Endothelial cell of umbilical vein (primary cell): Measurements from ENCODE around the gene PRKD1. TPM values are rescaled to one million over a fixed set of nuclear protein-coding genes. Genes with fewer than 3 reads are reported as not detected.

Experiments
- BruUV-seq: library from RNA; stranded (reverse); fragments of 400-500 nt; replicated peaks from 2 replicates; lab custom pipeline; 2021; lab: Mats Ljungman, UMichigan
- CTCF ChIA-PET: fragments of 300-600, 350-600 bp; sonication (Branson Sonifier 250); formaldehyde crosslinking; loops from one replicate; lab custom pipeline; 2021; ENCODE audit warnings: antibody characterized with exemption, inconsistent platforms; lab: Charles Lee
- POLR2A ChIA-PET: fragments of 300-600, 350-600 bp; sonication (Branson Sonifier 250); formaldehyde crosslinking; loops from one replicate; lab custom pipeline; 2021; ENCODE audit warnings: antibody characterized with exemption, inconsistent platforms; lab: Charles Lee
- DNase-seq: peaks from one replicate; pipeline ENCODE4 v3.0.0-alpha.2; 2011; ENCODE audit warnings: low read depth, low spot score
- FAIRE-seq: peaks from 2 replicates; lab custom pipeline; 2011; peaks lifted over from hg19 to GRCh38; lab: Jason Lieb, UNC
- H2AFZ ChIP-seq: 2 replicates; pipeline ENCODE4 v1.6.0; 2012; ENCODE audit warnings: low read depth, low read length, control low read depth, inconsistent platforms
- H3K27ac ChIP-seq: 2 replicates; pipeline ENCODE4 v1.5.1; 2011; ENCODE audit warnings: low read depth, mild to moderate bottlenecking, control low read depth, low read length, moderate library complexity; ENCODE audit not compliant: insufficient read depth
- H3K27me3 ChIP-seq, 2 experiments: 2 replicates each; pipeline versions ENCODE4 v1.6.0 to v1.6.1; 2011; ENCODE audit warnings: low read length in 2 of 2, mixed read lengths in 1 of 2; ENCODE audit not compliant: control insufficient read depth in 2 of 2, insufficient read depth in 2 of 2
- H3K36me3 ChIP-seq, 2 experiments: 2 replicates in 1 of 2; 3 replicates in 1 of 2; pipeline ENCODE4 v1.5.1; 2011; ENCODE audit warnings: low read length in 2 of 2, mild to moderate bottlenecking in 1 of 2, moderate library complexity in 1 of 2; ENCODE audit not compliant: control insufficient read depth in 2 of 2, insufficient read depth in 2 of 2; ENCODE audit errors: extremely low read depth in 1 of 2
- H3K4me1 ChIP-seq: 3 replicates; pipeline ENCODE4 v1.5.1; 2011; ENCODE audit warnings: mild to moderate bottlenecking, low read length; ENCODE audit not compliant: control insufficient read depth, insufficient read depth; ENCODE audit errors: extremely low read depth
- H3K4me2 ChIP-seq: 2 replicates; pipeline ENCODE4 v1.6.1; 2011; ENCODE audit warnings: low read length, control low read depth, mixed read lengths; ENCODE audit not compliant: insufficient read depth
- H3K4me3 ChIP-seq, 3 experiments: fragments of 200-600 bp in 1 of 3; sonication (generic), shearing (Covaris generic) in 1 of 3; replicated peaks in 1 of 3; 2 replicates each; pipeline ENCODE4 v1.5.1; 2011 to 2016; ENCODE audit warnings: control low read depth in 3 of 3, low read length in 3 of 3, mild to moderate bottlenecking in 2 of 3, inconsistent platforms in 1 of 3, low read depth in 1 of 3, moderate library complexity in 1 of 3; ENCODE audit not compliant: insufficient read depth in 1 of 3
- H3K79me2 ChIP-seq: 2 replicates; pipeline ENCODE4 v1.6.0; 2012; ENCODE audit warnings: low read length, inconsistent platforms; ENCODE audit not compliant: control insufficient read depth, insufficient read depth
- H3K9ac ChIP-seq: replicated peaks from 2 replicates; pipeline ENCODE3; 2011; ENCODE audit warnings: low read length, control low read depth; ENCODE audit not compliant: insufficient read depth; ENCODE audit errors: extremely low read depth
- H3K9me1 ChIP-seq: replicated peaks from 3 replicates; pipeline ENCODE4 v1.6.0; 2011; ENCODE audit warnings: mild to moderate bottlenecking, low read length; ENCODE audit not compliant: control insufficient read depth, insufficient read depth; ENCODE audit errors: extremely low read depth
- H3K9me3 ChIP-seq: replicated peaks from 2 replicates; pipeline ENCODE4 v1.5.1; 2012; ENCODE audit warnings: low read length, inconsistent platforms; ENCODE audit not compliant: control insufficient read depth, insufficient read depth
- H4K20me1 ChIP-seq: replicated peaks from 2 replicates; pipeline ENCODE3; 2011; ENCODE audit warnings: mild to moderate bottlenecking, low read length; ENCODE audit not compliant: control insufficient read depth, insufficient read depth; ENCODE audit errors: extremely low read depth
- CTCF ChIP-seq, 2 donors: IDR thresholded peaks; 1 replicate in 1 of 2; 2 replicates in 1 of 2; pipeline ENCODE4 v1.5.1; 2011; ENCODE audit warnings: low read length in 2 of 2, mild to moderate bottlenecking in 2 of 2, moderate library complexity in 2 of 2, control low read depth in 1 of 2, inconsistent platforms in 1 of 2, low read depth in 1 of 2; ENCODE audit not compliant: insufficient read depth in 1 of 2; ENCODE audit errors: extremely low read depth in 1 of 2
- EZH2 ChIP-seq: IDR thresholded peaks from 2 replicates; pipeline ENCODE4 v1.6.1; 2012; ENCODE audit warnings: borderline replicate concordance, low read depth, mild to moderate bottlenecking, moderate library complexity, low read length, inconsistent platforms; ENCODE audit not compliant: severe bottlenecking
- FOS ChIP-seq: IDR thresholded peaks from 2 replicates; pipeline ENCODE4 v1.6.1; 2011; ENCODE audit warnings: mild to moderate bottlenecking, low read length, moderate library complexity, borderline replicate concordance; ENCODE audit not compliant: insufficient read depth
- GATA2 ChIP-seq: IDR thresholded peaks from 2 replicates; pipeline ENCODE4 v1.7.0; 2011; ENCODE audit warnings: low read depth, mild to moderate bottlenecking, moderate library complexity, mixed read lengths, low read length; ENCODE audit not compliant: insufficient read length, insufficient read depth
- JUN ChIP-seq: IDR thresholded peaks from 2 replicates; pipeline ENCODE4 v1.6.1; 2011; ENCODE audit warnings: borderline replicate concordance, low read depth; ENCODE audit not compliant: insufficient read length, insufficient read depth
- MAX ChIP-seq: IDR thresholded peaks from 2 replicates; pipeline ENCODE4 v1.6.1; 2011; ENCODE audit not compliant: insufficient read depth, insufficient read length
- MYC ChIP-seq: IDR thresholded peaks from one replicate; pipeline ENCODE4 v1.6.1; 2011; ENCODE audit warnings: mild to moderate bottlenecking, low read depth, low read length
- POLR2A ChIP-seq: IDR thresholded peaks from 2 replicates; pipeline ENCODE4 v1.6.1; 2012; ENCODE audit warnings: low read depth, mild to moderate bottlenecking, control low read depth, low read length
- POLR2AphosphoS5 ChIP-seq: IDR thresholded peaks from 2 replicates; pipeline ENCODE4 v1.6.1; 2012; ENCODE audit warnings: low read depth, mild to moderate bottlenecking, control low read depth, low read length, moderate library complexity; ENCODE audit not compliant: insufficient read depth
- dilution Hi-C: fragments of 300-500 bp; cut with MboI; formaldehyde crosslinking; loops from one replicate; pipeline ENCODE4 v1.15.0; 2019; ENCODE audit warnings: low sequenced_read_pairs; ENCODE audit not compliant: extremely low pct_ligation_motif_present
- intact Hi-C: fragments of 100-400 bp; cut with micrococcal nuclease; formaldehyde crosslinking; loops from one replicate; pipeline ENCODE4 v1.10.0; 2022
- polyA plus RNA-seq, 4 experiments: library from polyadenylated mRNA; depleted of rRNA in 3 of 4; stranded (reverse) in 3 of 4; unstranded in 1 of 4; fragments of >200 nt; gene quantifications; 2 replicates each; pipeline versions ENCODE4 v1.2.1 to v1.2.3, GENCODE V29; 2011 to 2012; ENCODE audit warnings: missing spikeins in 1 of 4
- total RNA-seq: library from RNA; stranded (reverse); gene quantifications from 2 replicates; pipeline ENCODE4 v1.2.3, GENCODE V29; 2021

The PRKD1 gene
- total and polyA plus RNA-seq, 2 donors (not counting 3 experiments of a cell fraction or from before 2014, with no cell fraction given) = 3.9 to 10.9 TPM

DNA sequence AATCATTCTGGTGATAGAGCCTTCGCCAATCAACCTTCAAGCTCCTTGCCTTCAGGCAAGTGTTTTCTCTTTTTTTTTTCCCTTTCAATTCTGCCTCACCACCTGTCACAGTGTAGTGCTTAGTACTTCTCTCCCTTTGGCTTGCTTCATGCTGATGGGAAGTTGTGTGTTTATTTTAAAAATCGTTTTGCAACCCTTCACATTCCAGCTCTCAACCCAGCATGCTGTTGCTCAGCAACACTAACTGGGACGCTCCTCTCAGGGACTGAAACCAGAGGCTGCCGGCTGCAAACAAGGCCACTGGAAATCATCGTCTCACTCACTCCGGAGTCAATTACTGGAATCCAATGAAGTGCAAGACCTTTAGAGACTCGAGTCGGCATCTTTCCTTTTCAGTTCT lies 342.7 kb downstream of the PRKD1 start:
- dilution Hi-C loops = no loop called here
- ChIA-PET CTCF (no interaction called here), POLR2A (no interaction called here)
- H4K20me1 ChIP-seq = no peaks in the 10 kb centered on the region
- intact Hi-C loops = no loop called here
- no peaks in the 10 kb centered on the region for H3K27me3 ChIP-seq
- H3K4me1 ChIP-seq = no peaks in the 10 kb centered on the region
- no peak overlapping the region for H3K9ac ChIP-seq
- H3K4me2 ChIP-seq = no peak overlapping the region
- TF ChIP-seq CTCF (IDR thresholded peaks at IDR 0.05; ENCODE audit: extremely low read depth in 1 of 2, insufficient read depth in 1 of 2, low read depth in 1 of 2, low read length in 2 of 2) = no peak
- no peak for TF ChIP-seq MAX
- TF ChIP-seq FOS = no peak
- no peak for TF ChIP-seq POLR2A
- no peak for TF ChIP-seq JUN
- no peak for TF ChIP-seq EZH2
- TF ChIP-seq GATA2 = no peak
- TF ChIP-seq MYC = no peak
- TF ChIP-seq POLR2AphosphoS5 = no peak
- no peaks in the 10 kb centered on the region for H3K9me3 ChIP-seq
- H3K9me1 ChIP-seq = no peaks in the 10 kb centered on the region
- H2AFZ ChIP-seq = peak overlapping the region; percentile 32
- H3K27ac ChIP-seq = no peak overlapping the region
- no peaks in the 10 kb centered on the region for H3K36me3 ChIP-seq
- peak; percentile 37 for DNase-seq
- H3K79me2 ChIP-seq = no peaks in the 10 kb centered on the region
- no peak for FAIRE-seq
- no TSS peak for BruUV-seq
- H3K4me3 ChIP-seq = no peak overlapping the region
